HL-60 (cell line): Measurements from ENCODE around the gene KCNT2.

Experiments
- CTCF ChIP-seq: IDR thresholded peaks from one replicate; pipeline ENCODE4 v1.5.1; 2011; ENCODE audit warnings: low read length, control low read depth, inconsistent platforms; ENCODE audit not compliant: insufficient read depth
- GABPA ChIP-seq: IDR thresholded peaks from 2 replicates; pipeline ENCODE4 v1.6.1; 2012; ENCODE audit warnings: low read depth
- POLR2AphosphoS5 ChIP-seq: IDR thresholded peaks from 2 replicates; pipeline ENCODE4 v1.6.1; 2012; ENCODE audit warnings: low read depth
- REST ChIP-seq: IDR thresholded peaks from 2 replicates; pipeline ENCODE4 v1.6.1; 2012; ENCODE audit warnings: low read depth; ENCODE audit not compliant: insufficient replicate concordance
- SPI1 ChIP-seq: IDR thresholded peaks from 2 replicates; pipeline ENCODE4 v1.6.1; 2012; ENCODE audit warnings: low read depth, mild to moderate bottlenecking, borderline replicate concordance

GRCh38 chr1:196403803-196404690 lies 204.2 kb downstream of the KCNT2 start:
- no peak for TF ChIP-seq SPI1
- no peak for TF ChIP-seq CTCF
- TF ChIP-seq POLR2AphosphoS5, result no peak
- TF ChIP-seq REST, result no peak
- TF ChIP-seq GABPA, result no peak
